Mammary epithelial cell (primary cell): Measurements from ENCODE around the gene NLRP5.

Source experiments
- CTCF ChIP-seq, 2 donors: IDR thresholded peaks in 1 of 2; conservative IDR thresholded peaks in 1 of 2; 2 replicates each; pipeline ENCODE4 v1.5.1; 2011 to 2012; ENCODE audit warnings: inconsistent platforms in 2 of 2, low read length in 2 of 2, mild to moderate bottlenecking in 2 of 2, control low read depth in 1 of 2, low read depth in 1 of 2; ENCODE audit not compliant: insufficient read depth in 1 of 2; ENCODE audit errors: extremely low read depth in 1 of 2
- EZH2 ChIP-seq: IDR thresholded peaks from 2 replicates; pipeline ENCODE4 v1.6.1; 2012; ENCODE audit warnings: low read length, inconsistent platforms, borderline replicate concordance

GRCh38 chr19:56026769-56027168, 40.2 kb downstream of the NLRP5 start:
- TF ChIP-seq CTCF (conservative IDR thresholded peaks at IDR 0.05 in 1 of 2, IDR thresholded peaks at IDR 0.05 in 1 of 2; ENCODE audit: extremely low read depth in 1 of 2, insufficient read depth in 1 of 2, low read depth in 1 of 2, low read length in 2 of 2) (no peak), EZH2 (no peak)
